ENCODE data around the gene PCCB.
"Not testable (repeated sequence)": the region's sequence is repeated elsewhere in the genome, so short reads cannot be mapped to it uniquely, and the experiment has no call there.

The PCCB gene

DNA sequence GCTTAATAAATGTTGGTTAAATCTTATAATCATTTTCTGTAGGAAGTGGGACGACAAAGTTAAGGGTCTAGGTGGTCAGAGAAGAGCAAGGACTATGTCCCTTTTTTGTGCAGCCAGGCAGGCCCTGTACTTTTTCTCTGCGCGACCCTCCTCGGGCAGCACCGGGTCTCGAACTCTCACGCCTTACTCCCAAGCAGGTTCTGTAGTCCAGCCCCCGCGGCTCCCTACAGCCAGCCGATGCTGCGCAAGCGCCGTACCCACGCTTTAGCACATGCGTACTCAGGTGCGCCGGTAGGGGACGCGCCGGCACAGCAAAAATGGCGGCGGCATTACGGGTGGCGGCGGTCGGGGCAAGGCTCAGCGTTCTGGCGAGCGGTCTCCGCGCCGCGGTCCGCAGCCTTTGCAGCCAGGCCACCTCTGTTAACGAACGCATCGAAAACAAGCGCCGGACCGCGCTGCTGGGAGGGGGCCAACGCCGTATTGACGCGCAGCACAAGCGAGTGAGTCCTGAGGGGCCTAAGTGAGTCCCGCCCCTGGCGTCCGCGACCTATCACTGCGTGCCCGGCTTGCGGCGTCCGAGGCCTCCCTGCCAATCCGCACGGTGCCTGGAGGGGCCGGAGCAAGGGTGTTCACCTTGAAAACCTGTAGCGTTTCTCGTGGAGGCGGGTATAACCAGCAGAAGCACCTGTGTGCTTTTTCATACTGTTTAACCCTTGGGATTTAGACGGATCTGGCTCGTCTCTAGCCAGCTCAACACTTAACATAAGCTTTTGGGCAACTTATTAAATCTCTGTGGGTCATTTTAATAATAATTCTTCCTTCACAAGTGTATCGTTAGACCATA lies at the start of gene PCCB:
Gene PCCB, plus strand, starts transcription at position 282 of the 844 bp plus-strand sequence. Its CDS starts 36 bp downstream, at position 318.
- DNase-seq (ENCODE audit: low read depth) = peak; percentile 82

DNA sequence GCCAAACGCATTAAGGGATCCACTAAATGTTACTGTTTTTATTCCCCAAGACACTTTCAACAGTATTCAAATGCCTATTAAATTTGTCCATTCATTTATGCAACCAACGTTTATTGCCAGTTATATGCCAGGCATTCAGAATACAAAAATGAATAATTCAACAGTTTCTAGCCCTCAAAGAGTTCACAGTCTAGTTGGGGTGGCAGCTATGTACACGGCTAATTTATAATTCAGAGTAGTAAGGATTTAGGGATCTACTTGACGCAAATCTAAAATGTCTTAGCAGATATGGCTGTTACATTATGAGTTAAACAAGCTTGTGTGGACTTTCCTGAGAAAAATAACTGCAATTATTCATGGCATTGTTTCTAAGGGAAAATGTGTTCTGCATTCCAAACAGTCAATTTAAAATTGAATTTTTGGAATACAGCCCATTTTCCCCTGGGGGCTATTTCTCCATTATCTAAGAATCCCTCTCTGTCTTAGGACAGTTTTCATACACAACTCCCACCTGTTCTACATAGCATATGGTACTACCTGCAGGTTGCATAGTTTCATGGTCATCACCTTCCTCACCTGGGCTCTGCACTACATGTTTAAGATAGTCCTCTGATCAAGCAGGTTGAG lies 42.5 kb upstream of the PCCB start:
- DNase-seq (ENCODE audit: low read depth) = no peak

DNA sequence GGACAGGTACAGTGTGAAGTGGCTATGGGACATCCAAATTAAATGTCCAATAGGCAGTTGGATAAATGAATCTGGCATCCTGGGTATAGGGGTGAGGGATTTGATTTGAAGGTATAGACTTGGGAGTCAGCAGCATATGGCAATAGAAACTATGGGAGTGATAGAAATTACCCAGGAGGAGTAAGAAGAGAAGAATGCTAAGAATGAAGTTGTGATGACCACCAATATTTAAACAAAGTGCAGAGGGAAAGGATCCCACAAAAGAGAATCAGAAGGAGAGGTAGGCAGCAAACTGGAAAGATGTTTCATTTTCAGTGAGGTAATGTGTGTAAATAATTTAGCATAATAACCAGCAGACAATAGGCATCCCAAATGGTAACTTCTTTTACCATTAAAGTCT lies 40.2 kb upstream of the PCCB start:
- DNase-seq (ENCODE audit: low read depth) = no peak

DNA sequence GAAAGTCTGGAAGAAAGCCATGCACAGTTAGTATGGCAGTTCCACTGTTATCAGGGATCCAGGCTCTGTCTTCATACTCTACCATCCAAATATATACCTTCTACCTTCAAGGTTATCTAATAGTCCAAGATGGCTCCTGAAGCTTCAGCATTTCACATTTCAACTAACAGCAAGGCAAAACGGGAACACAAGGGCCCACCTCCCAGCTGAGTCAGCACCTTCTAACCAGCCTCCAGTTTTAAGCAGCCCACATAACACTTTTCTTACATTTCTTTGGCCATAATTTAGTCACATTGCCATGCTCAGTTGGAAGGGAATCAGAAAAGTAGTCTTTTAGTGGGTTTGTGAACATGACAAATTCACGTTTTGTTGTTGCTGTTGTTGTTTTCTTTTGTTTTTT lies 38.6 kb upstream of the PCCB start:
- no peak for DNase-seq (ENCODE audit: low read depth)

DNA sequence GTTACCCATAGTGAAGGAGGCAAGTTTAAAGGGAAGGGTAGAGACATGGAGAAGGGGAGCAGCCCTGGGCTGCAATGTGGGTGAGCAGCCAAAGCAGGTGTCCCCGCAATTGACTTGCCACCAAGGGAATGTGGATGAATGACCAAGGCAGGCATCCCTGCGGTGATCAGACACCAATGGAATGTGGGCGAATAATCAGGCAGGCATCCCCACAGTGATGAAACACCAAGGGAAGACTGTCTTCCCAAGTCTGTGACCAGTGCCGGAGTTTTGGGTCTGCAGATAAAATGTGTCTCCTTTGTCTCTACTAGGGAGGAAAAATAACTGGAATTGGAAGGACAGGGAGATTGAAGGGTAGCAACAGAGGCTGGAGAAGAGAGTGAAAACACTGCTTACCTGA lies 27.4 kb upstream of the PCCB start:
- not testable (repeated sequence) for DNase-seq (ENCODE audit: low read depth)

DNA sequence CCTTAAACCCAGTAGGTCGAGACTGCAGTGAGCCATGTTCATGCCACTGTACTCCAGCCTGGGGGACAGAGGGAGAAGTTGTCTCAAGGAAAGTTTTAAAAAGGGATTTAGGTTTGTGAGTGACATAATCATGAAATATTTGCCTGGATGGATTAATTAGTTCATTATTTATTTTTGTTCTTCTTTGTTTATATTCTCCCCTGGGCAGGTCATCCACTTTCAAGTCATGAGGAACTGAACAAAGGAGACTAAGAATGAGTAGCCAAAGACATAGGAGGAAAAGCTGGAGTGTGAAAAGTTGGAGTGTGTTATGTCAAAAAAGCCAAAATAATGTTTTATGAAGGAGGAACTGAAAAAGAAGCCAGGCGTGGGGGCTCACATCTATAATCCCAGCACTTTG lies 17.7 kb upstream of the PCCB start:
- DNase-seq (ENCODE audit: low read depth) = no peak

DNA sequence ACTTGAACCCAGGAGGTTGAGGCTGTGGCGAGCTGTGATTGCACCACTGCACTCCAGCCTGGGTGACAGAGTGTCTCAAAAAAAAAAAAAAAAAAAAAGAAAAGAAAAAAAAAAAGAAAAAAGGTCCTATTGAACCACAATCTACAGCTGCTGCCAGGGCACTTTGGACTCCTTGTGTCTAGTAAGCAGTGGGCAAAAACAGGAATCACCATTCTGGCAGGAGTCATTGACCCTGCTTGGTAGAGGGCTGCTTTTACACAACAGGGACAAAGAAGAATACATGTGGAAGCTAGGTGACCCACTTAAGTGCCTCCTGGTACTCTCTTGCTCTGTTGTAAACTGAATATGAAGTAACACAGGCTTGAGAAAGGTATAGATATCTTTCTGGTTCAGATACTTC lies 14.6 kb upstream of the PCCB start:
- no peak for DNase-seq (ENCODE audit: low read depth)

DNA sequence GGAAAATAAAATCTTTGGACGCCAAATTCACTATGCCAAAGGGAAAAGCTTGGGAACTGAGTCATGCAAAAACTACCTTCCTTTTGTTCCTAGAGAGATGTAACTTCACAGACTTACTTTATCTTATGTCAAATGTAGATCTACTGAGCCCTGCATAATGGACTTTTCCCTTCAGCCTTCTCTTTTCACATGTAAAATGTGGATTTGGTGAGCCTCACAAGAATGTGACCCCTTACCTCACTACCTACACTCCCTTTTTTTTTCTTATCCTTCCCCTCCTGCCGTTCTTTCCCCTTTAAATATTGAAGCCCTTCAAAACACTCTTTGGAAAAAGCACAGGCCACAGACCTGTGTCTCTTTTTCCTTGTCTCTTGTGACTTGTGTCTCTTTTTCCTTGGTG lies 14.0 kb upstream of the PCCB start:
- DNase-seq (ENCODE audit: low read depth) = no peak

DNA sequence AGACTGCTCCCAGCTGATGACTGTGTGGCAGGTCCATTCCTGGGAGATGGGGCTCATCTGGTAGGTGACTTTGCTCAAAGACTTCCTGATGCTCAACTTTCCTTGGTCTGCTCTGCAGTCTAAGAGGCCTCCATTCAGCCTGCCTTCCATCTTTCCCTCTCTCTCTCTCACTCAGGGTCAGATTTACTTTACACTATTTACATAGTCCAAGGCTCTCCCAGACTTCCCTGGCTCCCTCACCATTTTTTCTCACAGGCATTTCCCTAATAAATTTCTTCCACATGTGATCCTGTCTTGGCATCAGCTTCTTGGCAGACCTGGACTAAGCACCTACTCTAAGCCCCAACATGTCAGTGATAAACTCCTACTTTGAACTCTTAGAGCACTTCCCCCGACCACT lies 13.0 kb upstream of the PCCB start:
- no peak for DNase-seq (ENCODE audit: low read depth)

DNA sequence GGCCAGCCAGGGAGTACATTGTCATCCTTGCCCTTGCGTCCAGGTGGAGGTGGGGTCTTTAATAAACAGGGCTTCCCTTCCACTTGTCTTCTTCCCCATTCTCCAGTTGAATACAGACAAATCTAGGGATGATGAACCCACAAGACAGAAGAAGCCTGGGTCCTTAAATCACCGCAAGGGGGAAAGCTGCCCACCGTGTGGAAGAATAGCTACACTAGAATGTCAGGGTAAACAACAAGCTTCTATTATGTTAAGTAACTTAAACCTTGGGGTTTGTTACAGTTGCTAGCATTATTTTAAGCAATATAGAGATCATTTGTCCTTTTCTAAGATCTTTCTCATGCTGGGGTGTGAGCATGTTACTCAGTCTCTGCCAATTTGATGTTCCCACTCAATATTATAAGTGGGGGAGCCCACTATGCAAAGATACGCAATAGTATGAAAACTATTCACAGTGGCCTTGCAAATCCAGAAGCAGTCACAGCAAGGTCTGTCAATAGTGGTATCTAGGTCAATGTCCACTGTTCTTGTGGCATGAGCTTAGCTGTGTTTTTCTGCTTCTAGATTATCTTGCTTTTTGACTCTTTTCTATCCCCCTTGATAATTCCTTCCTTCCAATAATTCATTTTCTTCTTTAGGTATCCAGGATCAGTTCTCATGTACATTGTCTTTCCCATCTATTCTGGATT lies 12.0 kb upstream of the PCCB start:
- no peak for DNase-seq (ENCODE audit: low read depth)

DNA sequence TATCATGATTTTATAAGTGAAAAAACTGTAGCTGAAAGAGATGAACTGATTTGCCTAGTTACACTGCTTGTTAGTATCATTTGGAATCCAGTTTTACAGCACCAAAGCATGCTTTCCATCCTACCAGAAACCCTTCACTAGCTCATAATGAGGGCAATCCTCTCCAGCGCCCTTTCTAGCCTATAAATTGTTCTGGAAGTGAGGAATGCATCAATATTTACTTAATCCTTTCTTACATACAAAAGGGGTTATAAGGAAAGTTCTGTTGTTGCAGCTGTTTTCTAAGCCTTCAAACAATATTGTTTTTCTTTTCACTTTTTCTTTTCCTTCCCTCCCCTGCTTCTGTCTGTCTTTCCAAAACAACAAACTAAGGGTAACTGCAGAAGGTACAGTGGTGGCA lies 11.0 kb upstream of the PCCB start:
- DNase-seq (ENCODE audit: low read depth) = no peak

DNA sequence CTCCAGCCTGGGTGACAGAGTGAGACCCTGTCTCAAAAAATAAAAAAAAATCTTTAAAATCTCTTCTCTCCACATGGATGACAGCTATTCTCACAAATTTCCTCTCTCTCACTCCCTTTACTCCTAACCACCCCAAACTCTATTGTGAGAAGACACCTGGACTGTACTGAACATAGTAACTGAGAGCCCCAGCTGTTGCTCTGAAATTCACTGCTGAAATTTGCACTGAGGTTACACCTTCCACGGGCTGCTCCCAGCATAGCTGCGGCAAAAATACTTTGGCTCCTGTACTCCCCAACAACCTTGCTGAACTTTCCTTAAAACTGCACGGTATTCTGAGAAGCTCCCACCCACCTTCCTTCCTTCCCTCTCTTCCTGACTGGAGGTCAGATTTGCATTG lies 4.4 kb upstream of the PCCB start:
- no peak for DNase-seq (ENCODE audit: low read depth)

DNA sequence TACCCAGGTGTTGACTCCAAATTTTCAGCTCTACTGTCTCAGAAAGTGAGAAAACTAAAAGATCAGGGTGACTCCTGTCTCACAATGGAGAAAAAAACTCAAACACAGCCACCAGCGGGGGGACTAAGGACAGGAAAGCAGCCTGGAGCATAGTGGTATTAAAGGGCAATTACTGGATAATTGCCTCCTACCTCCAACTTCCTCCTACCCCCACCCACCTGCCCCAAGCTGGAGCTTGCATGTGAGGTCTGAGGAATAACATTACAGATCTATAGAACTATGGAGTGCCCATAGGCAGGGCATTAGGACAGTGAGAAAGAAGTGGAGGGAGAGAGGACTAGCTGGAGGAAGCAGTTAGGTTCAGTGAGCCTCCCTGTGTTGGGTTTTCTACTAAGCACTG lies 2.7 kb upstream of the PCCB start:
- no peak for DNase-seq (ENCODE audit: low read depth)

DNA sequence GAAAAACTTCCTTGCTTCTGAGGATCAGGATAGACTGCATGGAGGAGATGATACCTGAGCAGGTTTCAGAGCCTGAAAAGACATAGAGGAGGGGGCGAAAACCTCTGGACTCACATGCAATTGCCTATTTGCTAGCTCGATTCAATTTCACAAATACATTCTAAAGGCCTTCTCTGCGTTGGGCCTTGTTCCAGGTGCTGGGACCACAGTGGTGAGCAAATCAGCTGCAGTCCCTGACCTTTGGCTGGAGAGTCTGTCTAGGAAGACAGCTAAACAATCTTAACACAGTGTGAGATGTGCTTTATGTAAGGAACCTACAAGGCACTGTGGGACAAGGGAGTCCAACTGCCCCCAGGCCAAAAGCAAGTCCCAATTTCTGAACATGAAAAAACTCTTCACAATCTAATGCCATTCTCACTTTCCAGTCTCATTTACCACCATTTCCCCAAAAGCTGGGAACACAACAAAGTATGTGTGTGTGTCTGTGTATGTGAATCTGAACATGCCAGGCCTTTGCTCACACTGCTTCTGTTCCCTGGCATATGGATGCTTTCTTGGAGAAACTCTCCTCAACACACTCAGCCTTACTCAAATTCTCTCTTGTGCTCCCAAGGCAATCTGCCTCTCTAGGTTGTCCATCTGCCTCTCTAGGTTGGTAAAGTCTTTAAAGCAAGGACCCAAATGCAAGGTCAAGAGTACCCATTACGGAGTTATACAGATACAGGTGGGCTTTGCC lies 2.1 kb upstream of the PCCB start:
- no peak for DNase-seq (ENCODE audit: low read depth)

DNA sequence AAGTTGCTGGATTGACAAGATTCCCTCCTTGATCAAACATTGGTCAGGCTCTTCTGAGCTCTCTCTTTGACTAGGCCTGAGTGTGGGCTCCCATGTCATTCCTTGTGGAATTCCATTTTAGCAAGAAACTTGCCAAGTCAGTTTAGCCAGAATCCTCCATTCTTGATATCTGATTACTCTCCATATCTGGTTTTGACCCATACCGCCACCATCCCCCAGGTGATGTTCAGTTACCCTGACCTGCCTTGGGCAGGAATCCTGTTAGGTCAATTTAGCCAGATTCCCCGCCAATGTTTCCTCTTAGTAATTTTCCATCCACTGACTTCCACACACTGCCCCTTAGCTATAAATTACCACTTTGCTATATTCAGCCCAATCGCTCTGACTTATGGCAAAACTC lies 1.0 kb upstream of the PCCB start:
- DNase-seq (ENCODE audit: low read depth) = no peak

DNA sequence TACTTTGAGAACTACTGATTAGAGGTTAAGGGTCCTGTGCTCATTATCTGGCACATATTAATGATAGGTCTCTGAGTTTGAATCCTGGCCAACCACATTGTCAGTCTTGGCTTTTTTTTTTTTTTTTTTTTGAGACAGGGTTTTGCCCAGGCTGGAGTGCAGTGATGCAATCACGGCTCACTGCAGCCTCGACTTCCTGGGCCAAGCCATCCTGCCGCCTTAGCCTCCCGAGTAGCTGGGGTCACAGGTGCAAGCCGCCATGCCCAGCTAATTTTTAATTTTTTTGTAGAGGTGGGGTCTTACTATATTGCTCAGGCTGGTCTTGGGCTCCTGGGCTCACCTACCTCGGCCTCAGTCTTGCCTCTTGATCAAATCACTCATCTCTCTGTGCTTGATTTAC lies 547 bp upstream of the PCCB start:
- no peak for DNase-seq (ENCODE audit: low read depth)

DNA sequence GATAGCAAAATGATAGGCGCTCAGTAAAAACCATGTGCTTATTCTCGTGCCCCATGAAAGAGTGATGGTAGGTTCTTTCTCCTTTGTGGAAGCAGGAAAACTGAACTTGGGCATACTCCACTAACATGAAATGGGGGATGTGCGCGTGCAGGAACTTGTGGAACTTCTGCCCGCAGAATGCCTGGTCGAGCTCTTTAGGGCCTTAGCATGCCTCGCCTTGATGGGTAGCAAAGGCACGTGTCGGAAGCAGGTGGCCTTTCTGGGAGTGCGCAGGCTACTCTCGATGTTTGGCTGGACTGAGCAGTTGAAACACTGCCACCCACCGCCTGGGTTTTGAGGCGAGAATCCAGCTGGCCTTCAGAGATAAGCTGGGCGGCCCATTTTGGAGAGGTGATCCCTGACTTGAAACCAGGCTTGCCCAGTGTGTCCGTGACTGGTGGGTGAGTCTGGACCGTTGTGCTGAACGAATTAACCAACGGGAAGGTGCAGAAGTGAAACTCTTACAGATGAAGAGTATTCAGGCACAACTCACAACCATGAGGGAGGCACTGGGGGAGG lies 842 bp downstream of the PCCB start:
- DNase-seq (ENCODE audit: low read depth) = peak; percentile 47

DNA sequence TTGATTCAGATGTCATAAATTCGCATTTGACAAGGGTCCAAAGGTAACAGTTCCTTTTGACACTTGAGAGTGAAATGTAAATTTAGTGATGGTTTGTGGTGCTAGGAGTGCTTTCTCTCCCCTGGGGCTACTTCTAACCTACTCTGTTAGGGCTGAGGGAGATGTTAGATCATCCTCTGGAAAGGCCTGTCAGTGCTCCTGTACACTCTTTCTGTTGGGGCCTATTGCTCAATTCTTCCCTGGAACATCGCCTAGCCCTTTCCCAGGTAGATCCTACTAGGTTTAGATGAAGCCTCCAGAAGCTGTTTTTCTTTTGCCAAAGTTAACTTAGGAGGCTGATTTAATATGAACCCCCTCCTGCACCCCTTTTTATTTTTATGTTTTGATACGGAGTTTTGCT lies 1.4 kb downstream of the PCCB start:
- DNase-seq (ENCODE audit: low read depth) = no peak

DNA sequence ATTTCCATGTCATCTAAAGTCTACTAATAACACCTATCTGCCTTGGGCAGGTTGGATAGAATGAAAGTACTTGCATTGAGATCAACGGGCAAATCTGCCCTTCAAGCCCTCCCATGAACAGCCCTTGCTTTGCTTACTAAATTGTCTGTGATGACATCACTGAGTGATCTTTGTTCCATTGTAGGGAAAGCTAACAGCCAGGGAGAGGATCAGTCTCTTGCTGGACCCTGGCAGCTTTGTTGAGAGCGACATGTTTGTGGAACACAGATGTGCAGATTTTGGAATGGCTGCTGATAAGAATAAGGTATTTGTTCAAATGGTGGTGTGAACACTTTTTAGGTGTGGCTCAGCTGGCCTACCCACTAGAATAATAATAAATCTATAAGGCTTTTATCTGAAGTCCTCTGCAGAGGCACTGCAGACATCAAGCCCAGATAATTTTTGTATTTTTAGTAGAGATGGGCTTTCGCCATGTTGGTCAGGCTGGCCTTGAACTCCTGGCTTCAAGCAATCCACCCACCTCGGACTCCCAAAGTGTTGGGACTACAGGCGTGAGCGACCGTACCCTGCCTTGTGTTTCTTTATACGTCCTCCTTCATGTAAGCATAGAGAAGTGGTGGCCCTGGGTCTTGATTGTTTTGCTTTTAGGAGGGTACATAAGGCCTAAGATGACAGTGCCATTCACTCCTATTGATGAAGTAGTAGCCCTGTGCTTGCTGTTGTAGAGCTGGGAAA lies 5.7 kb downstream of the PCCB start:
- DNase-seq (ENCODE audit: low read depth) = no peak

DNA sequence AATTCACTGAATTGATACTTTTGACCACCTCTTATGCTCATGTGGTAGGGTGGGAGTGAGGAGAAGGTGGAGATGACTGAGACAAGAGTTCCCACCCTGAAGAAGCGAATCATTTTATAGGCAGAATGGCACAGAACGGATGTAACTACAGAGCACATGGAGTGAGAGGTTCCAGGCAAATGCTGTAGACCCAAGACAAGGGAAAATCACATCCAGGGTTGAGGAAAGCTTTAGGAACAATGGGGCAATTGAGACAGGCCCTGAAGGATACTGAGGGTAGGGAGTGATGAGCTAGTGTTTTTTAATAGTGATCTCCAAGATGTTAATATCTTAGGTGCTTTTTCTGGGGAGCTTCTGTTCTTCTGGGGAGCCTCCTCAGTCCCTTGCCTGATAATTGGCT lies 8.1 kb downstream of the PCCB start:
- no peak for DNase-seq (ENCODE audit: low read depth)

DNA sequence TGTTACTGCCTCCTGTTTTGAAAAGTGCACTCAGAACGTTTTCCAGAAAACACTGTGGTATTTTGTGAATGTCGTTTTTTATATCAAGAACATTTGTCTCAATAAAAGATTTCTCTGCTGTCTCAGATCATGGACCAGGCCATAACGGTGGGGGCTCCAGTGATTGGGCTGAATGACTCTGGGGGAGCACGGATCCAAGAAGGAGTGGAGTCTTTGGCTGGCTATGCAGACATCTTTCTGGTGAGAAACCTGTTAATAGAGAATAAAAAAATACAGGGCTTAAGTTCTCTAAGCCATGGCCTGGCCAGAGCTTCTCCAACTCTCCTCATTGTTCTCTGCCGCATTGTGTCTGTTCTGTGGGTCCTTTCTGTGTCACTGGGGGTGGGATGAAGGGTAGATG lies 11.7 kb downstream of the PCCB start:
- no peak for DNase-seq (ENCODE audit: low read depth)

DNA sequence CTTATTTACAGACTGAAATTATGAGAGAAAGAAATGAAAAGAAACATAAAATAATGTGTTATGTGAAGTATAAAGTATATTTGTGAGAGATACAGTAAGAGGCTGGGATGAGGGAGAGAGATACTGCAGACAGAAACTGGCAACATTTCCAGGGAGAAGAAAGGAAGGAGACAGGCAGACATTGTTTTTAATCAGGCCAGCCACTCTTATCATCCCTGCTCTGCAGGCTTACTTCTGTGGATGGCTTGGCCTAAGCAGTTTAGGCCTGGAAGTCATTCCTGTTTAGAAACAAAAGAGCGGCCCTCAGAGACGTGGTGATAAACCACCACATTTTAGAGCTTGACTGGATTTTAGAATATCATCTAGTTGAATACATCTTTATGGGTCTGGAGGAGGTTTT lies 12.4 kb downstream of the PCCB start:
- DNase-seq (ENCODE audit: low read depth) = no peak
